GM18519 (cell line): Measurements from ENCODE around the gene CCNF.

ENCODE experiments used
- ATAC-seq: cut with Tn5 transposase; IDR thresholded peaks from one replicate; pipeline ENCODE4 v1.9.1; 2021; ENCODE audit warnings: mild to moderate bottlenecking, moderate library complexity; ENCODE audit not compliant: unreplicated experiment, low FRiP score

CCNF gene

GRCh38 chr16:2498531-2499253 is 69.4 kb downstream of the CCNF start:
- ATAC-seq, result no peak

GRCh38 chr16:2499454-2499853 is 70.2 kb downstream of the CCNF start:
- no peak for ATAC-seq

DNA sequence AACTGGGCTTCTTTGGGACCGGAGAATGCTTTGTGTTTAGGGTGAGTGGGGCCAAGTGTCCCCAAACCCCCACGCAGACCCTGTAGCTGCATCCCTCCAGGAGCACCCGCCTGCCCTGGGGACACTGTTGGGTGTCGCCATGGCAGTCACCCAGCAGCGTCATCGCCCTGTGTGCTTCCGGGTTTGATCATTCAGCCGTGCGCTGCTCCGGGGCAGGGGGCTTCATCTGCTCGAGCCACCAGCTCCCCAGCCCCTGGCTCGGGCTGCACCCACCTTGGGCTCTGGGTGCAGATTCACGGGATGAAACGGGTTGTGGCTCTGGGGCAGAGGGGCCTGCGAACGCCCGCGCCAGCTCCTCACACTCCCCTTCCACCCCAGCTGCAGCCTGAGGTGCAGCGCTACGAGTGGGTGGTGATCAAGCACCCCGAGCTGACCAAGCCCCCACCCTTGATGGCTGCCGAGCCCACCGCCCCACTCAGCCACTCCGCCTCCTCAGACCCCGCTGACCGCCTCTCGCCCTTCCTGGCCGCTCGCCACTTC is 70.7 kb downstream of the CCNF start:
- ATAC-seq, result no peak

DNA sequence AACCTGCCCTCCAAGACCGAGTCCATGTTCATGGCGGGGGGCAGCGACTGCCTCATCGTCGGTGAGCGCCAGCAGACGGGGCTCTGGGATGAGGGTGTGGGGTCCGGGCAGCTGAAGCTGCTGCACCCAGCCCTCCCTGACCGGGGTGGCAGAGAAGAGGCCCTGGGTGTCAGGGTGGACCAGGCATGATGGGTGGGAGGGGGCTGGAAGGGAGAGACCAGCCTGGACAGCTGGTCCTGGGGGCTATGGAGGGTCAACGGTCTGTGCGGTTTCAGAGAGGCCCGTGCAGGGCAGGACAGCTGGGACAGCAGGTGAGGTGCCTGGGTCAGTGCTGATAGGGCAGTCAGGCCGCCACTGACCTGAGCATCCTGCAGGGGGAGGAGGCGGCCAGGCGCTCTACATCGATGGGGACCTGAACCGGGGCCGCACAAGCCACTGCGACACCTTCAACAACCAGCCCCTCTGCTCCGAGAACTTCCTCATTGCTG is 71.2 kb downstream of the CCNF start:
- no peak for ATAC-seq

GRCh38 chr16:2500918-2501750 is 71.9 kb downstream of the CCNF start:
- no peak for ATAC-seq

GRCh38 chr16:2501946-2502895 is 73.0 kb downstream of the CCNF start:
- ATAC-seq, result no peak

DNA sequence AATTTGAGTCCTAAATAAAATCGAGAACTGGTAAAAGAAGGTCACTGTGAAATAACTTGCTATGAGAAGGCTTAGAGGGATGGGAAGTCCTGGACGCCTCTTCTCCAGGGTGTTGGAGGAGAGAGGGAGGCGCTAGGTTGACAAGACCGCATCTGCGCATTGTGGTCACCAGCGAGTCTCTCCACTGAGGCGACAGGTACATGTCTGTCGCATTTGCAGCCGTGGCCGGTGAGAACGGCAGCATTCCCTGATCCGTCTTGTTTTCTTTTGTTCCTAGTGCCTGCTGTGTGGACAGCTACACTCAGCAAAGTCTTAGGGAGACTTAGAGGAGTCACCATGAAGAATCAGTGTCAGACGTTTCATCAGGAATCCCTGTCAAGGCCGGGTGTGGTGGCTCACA is 76.4 kb downstream of the CCNF start:
- no peak for ATAC-seq

DNA sequence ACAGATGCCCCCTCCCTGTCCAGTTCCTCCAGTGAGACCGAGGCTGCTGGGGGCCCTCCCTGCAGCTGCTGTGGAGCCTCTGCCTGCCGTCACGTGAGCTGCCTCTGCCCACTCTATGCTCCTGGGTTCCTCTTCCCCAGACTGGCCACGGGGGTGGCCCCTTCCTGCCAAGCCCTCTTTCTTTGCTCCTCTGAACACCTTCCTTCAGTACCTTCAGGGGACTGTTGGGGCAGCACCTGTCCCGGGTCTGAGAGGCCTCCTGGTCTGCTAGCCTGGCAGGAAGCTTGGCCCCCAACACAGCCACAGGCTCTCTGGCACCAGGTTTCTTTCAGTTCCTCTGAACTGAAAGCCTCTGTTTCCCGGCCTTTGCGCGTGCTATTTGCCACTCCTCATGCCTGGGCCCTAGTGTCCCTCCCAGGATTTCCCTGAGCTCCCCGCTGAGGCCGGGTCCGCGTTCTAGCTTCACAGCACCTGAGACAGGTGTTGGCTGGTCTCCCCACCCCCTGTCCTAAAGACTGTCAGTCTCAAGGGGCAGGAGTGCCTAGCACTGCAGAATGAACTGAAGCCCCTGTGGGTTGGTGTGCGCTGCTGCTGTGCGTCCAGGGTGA is 77.9 kb downstream of the CCNF start:
- ATAC-seq, result no peak

GRCh38 chr16:2507665-2508064 is 78.4 kb downstream of the CCNF start:
- ATAC-seq, result no peak
